PFSK-1 (cell line): ENCODE data around the gene PAOX. TPM values are rescaled to one million over a fixed set of nuclear protein-coding genes. Genes with fewer than 3 reads are reported as not detected.

Source experiments
- FOXP2 ChIP-seq: optimal IDR thresholded peaks from 2 replicates; pipeline ENCODE3; 2011; ENCODE audit warnings: borderline replicate concordance, control low read depth, inconsistent platforms; ENCODE audit not compliant: insufficient read depth; ENCODE audit errors: extremely low read length, extremely low read depth
- POLR2AphosphoS5 ChIP-seq: IDR thresholded peaks from 2 replicates; pipeline ENCODE4 v1.6.1; 2012; ENCODE audit warnings: low read depth, mild to moderate bottlenecking, control low read depth, low read length, moderate library complexity
- REST ChIP-seq, 2 experiments: IDR thresholded peaks; 2 replicates each; pipeline versions ENCODE4 v1.6.1 to v1.8.0; 2011 to 2012; ENCODE audit warnings: low read depth in 2 of 2, low read length in 2 of 2, control low read depth in 1 of 2, inconsistent platforms in 1 of 2, mild to moderate bottlenecking in 1 of 2, moderate library complexity in 1 of 2; ENCODE audit not compliant: insufficient read depth in 1 of 2
- SIN3A ChIP-seq: IDR thresholded peaks from 2 replicates; pipeline ENCODE4 v1.6.1; 2012; ENCODE audit warnings: mild to moderate bottlenecking, low read length, moderate library complexity, borderline replicate concordance; ENCODE audit not compliant: insufficient read depth
- TAF1 ChIP-seq: IDR thresholded peaks from 2 replicates; pipeline ENCODE4 v1.6.1; 2012; ENCODE audit warnings: low read length, control low read depth, borderline replicate concordance; ENCODE audit not compliant: insufficient read depth
- polyA plus RNA-seq: library from polyadenylated mRNA; unstranded; fragments of >200 nt; gene quantifications from one replicate; pipeline ENCODE4 v1.2.1, GENCODE V29; 2012; ENCODE audit warnings: low read depth, missing spikeins; ENCODE audit not compliant: insufficient read length

The PAOX gene
- 1.8 TPM for polyA plus RNA-seq

GRCh38 chr10:133379152-133379800 lies at the start of gene PAOX:
Gene PAOX (plus strand): TSS chr10:133379262. CDS start chr10:133379317, 55 bp downstream.
- TF ChIP-seq POLR2AphosphoS5 (no peak), TAF1 (no peak), FOXP2 (no peak), SIN3A (no peak)

- no peak for TF ChIP-seq TAF1
- no peak for TF ChIP-seq REST (IDR thresholded peaks at IDR 0.05; ENCODE audit: insufficient read depth in 1 of 2, low read depth in 2 of 2, low read length in 2 of 2)
- TF ChIP-seq FOXP2: no peak
- TF ChIP-seq SIN3A: no peak
- TF ChIP-seq POLR2AphosphoS5: no peak
These were observed 49.4 kb upstream of the PAOX start for GRCh38 chr10:133329491-133330202.

GRCh38 chr10:133332936-133333699 lies 45.9 kb upstream of the PAOX start:
- TF ChIP-seq POLR2AphosphoS5: no peak
- TF ChIP-seq SIN3A: no peak
- no peak for TF ChIP-seq TAF1
- no peak for TF ChIP-seq FOXP2
- TF ChIP-seq REST (IDR thresholded peaks at IDR 0.05; ENCODE audit: insufficient read depth in 1 of 2, low read depth in 2 of 2, low read length in 2 of 2): no peak

- TF ChIP-seq SIN3A (no peak), REST (IDR thresholded peaks at IDR 0.05; ENCODE audit: insufficient read depth in 1 of 2, low read depth in 2 of 2, low read length in 2 of 2) (no peak), TAF1 (no peak), FOXP2 (no peak), POLR2AphosphoS5 (no peak)
These were observed 44.4 kb upstream of the PAOX start for GRCh38 chr10:133334503-133335245.

GRCh38 chr10:133335246-133336117 lies 43.6 kb upstream of the PAOX start:
- TF ChIP-seq FOXP2 (no peak), REST (IDR thresholded peaks at IDR 0.05; ENCODE audit: insufficient read depth in 1 of 2, low read depth in 2 of 2, low read length in 2 of 2) (no peak), POLR2AphosphoS5 (no peak), TAF1 (no peak), SIN3A (no peak)
